SK-N-MC (cell line): Measurements from ENCODE around the gene PNPLA5.

Experiments
- EZH2 ChIP-seq: fragments of 200-600 bp; sonication (generic); IDR thresholded peaks from one replicate; pipeline ENCODE4 v1.6.1; 2017; ENCODE audit warnings: antibody characterized with exemption
- POLR2AphosphoS5 ChIP-seq: IDR thresholded peaks from 2 replicates; pipeline ENCODE4 v1.6.1; 2012; ENCODE audit warnings: mild to moderate bottlenecking, low read depth, low read length, borderline replicate concordance

DNA sequence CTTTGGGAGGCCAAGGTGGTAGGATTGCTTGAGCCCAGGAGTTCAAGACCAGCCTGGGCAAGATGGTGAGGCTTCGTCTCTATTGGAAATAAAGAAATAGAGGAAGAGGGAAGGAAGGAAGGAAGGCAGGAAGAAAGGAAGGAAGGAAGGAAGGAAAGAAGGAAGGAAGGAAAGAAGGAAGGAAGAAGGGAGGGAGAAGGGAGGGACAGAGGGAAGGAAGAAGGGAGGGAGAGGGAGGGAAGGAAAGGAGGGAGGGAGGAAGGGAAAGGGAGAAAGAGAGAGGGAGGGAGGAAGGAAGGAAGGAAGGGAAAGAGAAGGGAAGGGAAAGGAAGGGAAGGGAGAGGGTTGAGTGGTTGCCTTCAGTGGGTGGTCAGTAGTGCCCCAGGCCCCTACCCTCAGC, 17.9 kb upstream of the PNPLA5 start:
- TF ChIP-seq EZH2 (no peak), POLR2AphosphoS5 (no peak)
